Esophagus squamous epithelium (tissue), 4 donors: ENCODE results near the gene GCSH.

Experiments
- POLR2A ChIP-seq, 4 donors: fragments of 450-650 bp; IDR thresholded peaks; one replicate each; pipeline ENCODE4 v1.6.1; 2017; ENCODE audit warnings: antibody characterized with exemption in 4 of 4, mild to moderate bottlenecking in 4 of 4, moderate library complexity in 3 of 4
- TF ChIP-seq, protein P1 (sequence below), 6 experiments: fragments of 450-650 bp in 4 of 6; fragments of 200-600 bp in 2 of 6; sonication (generic) in 2 of 6; IDR thresholded peaks; one replicate each; pipeline ENCODE4 v1.5.1; 2016 to 2019; ENCODE audit warnings: antibody characterized with exemption in 6 of 6, mild to moderate bottlenecking in 4 of 6, moderate library complexity in 4 of 6

DNA sequence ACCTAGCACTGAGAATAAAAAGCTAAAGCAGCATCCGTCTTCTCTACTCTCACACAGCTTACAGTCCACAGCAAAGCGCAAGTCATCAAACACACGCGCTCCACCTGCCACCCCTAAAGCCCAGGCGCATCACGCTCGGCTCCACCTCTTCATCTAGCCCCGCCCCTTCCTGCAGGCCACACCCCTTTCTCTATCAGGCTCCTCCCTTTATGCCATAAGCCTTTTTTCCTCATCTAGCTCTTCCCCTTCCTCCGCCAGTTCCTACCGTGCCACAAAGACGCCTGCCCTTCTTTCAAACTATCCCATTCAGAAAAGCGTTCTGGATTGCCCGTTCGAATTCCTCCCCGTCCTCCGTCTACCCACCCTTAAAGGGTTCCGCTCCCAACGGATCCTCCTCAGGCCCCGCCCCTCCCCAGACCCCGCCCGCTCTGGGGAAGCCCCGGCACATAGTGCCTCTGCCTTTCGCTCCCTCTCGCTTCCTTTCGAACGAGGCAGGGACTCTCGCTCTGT lies 19.6 kb downstream of the GCSH start:
- TF ChIP-seq, protein P1, sequence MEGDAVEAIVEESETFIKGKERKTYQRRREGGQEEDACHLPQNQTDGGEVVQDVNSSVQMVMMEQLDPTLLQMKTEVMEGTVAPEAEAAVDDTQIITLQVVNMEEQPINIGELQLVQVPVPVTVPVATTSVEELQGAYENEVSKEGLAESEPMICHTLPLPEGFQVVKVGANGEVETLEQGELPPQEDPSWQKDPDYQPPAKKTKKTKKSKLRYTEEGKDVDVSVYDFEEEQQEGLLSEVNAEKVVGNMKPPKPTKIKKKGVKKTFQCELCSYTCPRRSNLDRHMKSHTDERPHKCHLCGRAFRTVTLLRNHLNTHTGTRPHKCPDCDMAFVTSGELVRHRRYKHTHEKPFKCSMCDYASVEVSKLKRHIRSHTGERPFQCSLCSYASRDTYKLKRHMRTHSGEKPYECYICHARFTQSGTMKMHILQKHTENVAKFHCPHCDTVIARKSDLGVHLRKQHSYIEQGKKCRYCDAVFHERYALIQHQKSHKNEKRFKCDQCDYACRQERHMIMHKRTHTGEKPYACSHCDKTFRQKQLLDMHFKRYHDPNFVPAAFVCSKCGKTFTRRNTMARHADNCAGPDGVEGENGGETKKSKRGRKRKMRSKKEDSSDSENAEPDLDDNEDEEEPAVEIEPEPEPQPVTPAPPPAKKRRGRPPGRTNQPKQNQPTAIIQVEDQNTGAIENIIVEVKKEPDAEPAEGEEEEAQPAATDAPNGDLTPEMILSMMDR (IDR thresholded peaks at IDR 0.05): no peak
- no peak for TF ChIP-seq POLR2A (IDR thresholded peaks at IDR 0.05)
